Measurements from ENCODE around the gene DCPS. TPM values are rescaled to one million over a fixed set of nuclear protein-coding genes. Genes with fewer than 3 reads are reported as not detected.

The DCPS gene
- total RNA-seq, 3 donors from 2014 or later (not counting 1 experiment from before 2014, with no cell fraction given): 20.1 to 25.8 (median 23.1) TPM

- Mint-ChIP-seq H3K36me3 (no peaks in the 10 kb centered on the region), H3K27me3 (ENCODE audit: low read depth in 2 of 2) (no peaks in the 10 kb centered on the region), H3K27ac (peak overlapping the region; percentile 14 to 42), H3K9me3 (no peaks in the 10 kb centered on the region), H3K4me3 (no peak overlapping the region), H3K4me1 (no peaks in the 10 kb centered on the region)
- intact Hi-C loops (cut with micrococcal nuclease): no loop called here
- Histone ChIP-seq H3K27me3 (ENCODE audit: control insufficient read depth, insufficient read depth, low read length) (no peaks in the 10 kb centered on the region), H3K4me3 (ENCODE audit: low read length) (no peak overlapping the region), H3K27ac (ENCODE audit: low read length) (no peak overlapping the region), H3K9me3 (ENCODE audit: control insufficient read depth, insufficient read depth, low read length) (no peaks in the 10 kb centered on the region), H3K36me3 (ENCODE audit: control insufficient read depth, insufficient read depth, low read length) (peaks cover 12% of the 10 kb centered on the region), H3K4me1 (ENCODE audit: control insufficient read depth, insufficient read depth, low read length) (no peaks in the 10 kb centered on the region)
- no CpG with 5 or more reads among the region's 2 CpGs for WGBS (ENCODE audit: insufficient coverage)
- no peak for ATAC-seq
- no peak for TF ChIP-seq CTCF (IDR thresholded peaks at IDR 0.05)
- no peak for DNase-seq
Measured at GRCh38 chr11:126257144-126257543, 46.7 kb upstream of the DCPS start.

- Mint-ChIP-seq H3K36me3 (no peaks in the 10 kb centered on the region), H3K9me3 (no peaks in the 10 kb centered on the region), H3K27ac (peak overlapping the region in 1 of 2 donors; percentile 14), H3K4me3 (no peak overlapping the region), H3K4me1 (peaks cover 0 to 2% of the 10 kb centered on the region in 2 donors), H3K27me3 (ENCODE audit: low read depth in 2 of 2) (no peaks in the 10 kb centered on the region)
- ATAC-seq: no peak
- 100% methylated on average over 1 of the region's 2 CpGs for WGBS (ENCODE audit: insufficient coverage)
- no peaks in the 10 kb centered on the region for H3K4me1 ChIP-seq (ENCODE audit: control insufficient read depth, insufficient read depth, low read length)
- DNase-seq: no peak
- intact Hi-C loops (cut with micrococcal nuclease): no loop called here
- H3K27ac ChIP-seq (ENCODE audit: low read length): no peak overlapping the region
- H3K4me3 ChIP-seq (ENCODE audit: low read length): no peak overlapping the region
- peaks cover 16% of the 10 kb centered on the region for H3K36me3 ChIP-seq (ENCODE audit: control insufficient read depth, insufficient read depth, low read length)
- no peaks in the 10 kb centered on the region for H3K9me3 ChIP-seq (ENCODE audit: control insufficient read depth, insufficient read depth, low read length)
- H3K27me3 ChIP-seq (ENCODE audit: control insufficient read depth, insufficient read depth, low read length): no peaks in the 10 kb centered on the region
- TF ChIP-seq CTCF (IDR thresholded peaks at IDR 0.05): no peak
Measured at GRCh38 chr11:126257764-126258163, 46.1 kb upstream of the DCPS start.

- H3K27me3 ChIP-seq (ENCODE audit: control insufficient read depth, insufficient read depth, low read length): no peaks in the 10 kb centered on the region
- Mint-ChIP-seq H3K4me3 (no peak overlapping the region), H3K27ac (no peak overlapping the region), H3K36me3 (peaks cover 26% of the 10 kb centered on the region), H3K9me3 (no peaks in the 10 kb centered on the region), H3K27me3 (ENCODE audit: low read depth in 2 of 2) (no peaks in the 10 kb centered on the region), H3K4me1 (peaks cover 13 to 22% of the 10 kb centered on the region in 2 donors)
- intact Hi-C loops (cut with micrococcal nuclease): no loop called here
- H3K4me1 ChIP-seq (ENCODE audit: control insufficient read depth, insufficient read depth, low read length): no peaks in the 10 kb centered on the region
- DNase-seq (no peak), ATAC-seq (no peak)
- H3K27ac ChIP-seq (ENCODE audit: low read length): no peak overlapping the region
- peaks cover 61% of the 10 kb centered on the region for H3K36me3 ChIP-seq (ENCODE audit: control insufficient read depth, insufficient read depth, low read length)
- no peak for TF ChIP-seq CTCF (IDR thresholded peaks at IDR 0.05)
- 100% methylated on average over 6 of the region's 6 CpGs for WGBS (ENCODE audit: insufficient coverage)
- no peaks in the 10 kb centered on the region for H3K9me3 ChIP-seq (ENCODE audit: control insufficient read depth, insufficient read depth, low read length)
- H3K4me3 ChIP-seq (ENCODE audit: low read length): no peak overlapping the region
Measured at GRCh38 chr11:126262216-126262615, 41.6 kb upstream of the DCPS start.

GRCh38 chr11:126263489-126263888 is 40.4 kb upstream of the DCPS start:
- Mint-ChIP-seq H3K36me3 (peaks cover 26% of the 10 kb centered on the region), H3K4me3 (no peak overlapping the region), H3K27me3 (ENCODE audit: low read depth in 2 of 2) (no peaks in the 10 kb centered on the region), H3K27ac (peak overlapping the region in 1 of 2 donors; percentile 48), H3K4me1 (peaks cover 24 to 34% of the 10 kb centered on the region in 2 donors), H3K9me3 (no peaks in the 10 kb centered on the region)
- H3K27ac ChIP-seq (ENCODE audit: low read length): no peak overlapping the region
- TF ChIP-seq CTCF (IDR thresholded peaks at IDR 0.05): no peak
- peaks cover 9% of the 10 kb centered on the region for H3K4me1 ChIP-seq (ENCODE audit: control insufficient read depth, insufficient read depth, low read length)
- intact Hi-C loops (cut with micrococcal nuclease): no loop called here
- no peak overlapping the region for H3K4me3 ChIP-seq (ENCODE audit: low read length)
- DNase-seq (no peak), ATAC-seq (no peak)
- no peaks in the 10 kb centered on the region for H3K9me3 ChIP-seq (ENCODE audit: control insufficient read depth, insufficient read depth, low read length)
- H3K36me3 ChIP-seq (ENCODE audit: control insufficient read depth, insufficient read depth, low read length): peaks cover 55% of the 10 kb centered on the region
- WGBS (ENCODE audit: insufficient coverage): 92% methylated on average over 4 of the region's 6 CpGs
- no peaks in the 10 kb centered on the region for H3K27me3 ChIP-seq (ENCODE audit: control insufficient read depth, insufficient read depth, low read length)
